K562 (cell line): ENCODE data around the gene F12. TPM values are rescaled to one million over a fixed set of nuclear protein-coding genes. Genes with fewer than 3 reads are reported as not detected.

Experiments
- CREM ChIP-seq: IDR thresholded peaks from 2 replicates; pipeline ENCODE4 v1.6.1; 2014; ENCODE audit warnings: antibody characterized with exemption, low read depth
- E2F5 ChIP-seq: sonication (generic); formaldehyde crosslinking; IDR thresholded peaks from 2 replicates; pipeline ENCODE4 v1.8.0; 2022; ENCODE audit warnings: mild to moderate bottlenecking, missing genetic modification reagents
- ELF1 ChIP-seq: fragments of 200-800 bp; sonication (Bioruptor generic); IDR thresholded peaks from 2 replicates; pipeline ENCODE4 v1.6.1; 2016; ENCODE audit warnings: missing genetic modification characterization, missing compliant biosample characterization
- GABPB2 ChIP-seq: fragments of 250-450 bp; sonication (Bioruptor Pico); conservative IDR thresholded peaks from 2 replicates; pipeline ENCODE4 v1.5.1; 2021; ENCODE audit warnings: mild to moderate bottlenecking
- GTF2E2 ChIP-seq: fragments of 200-800 bp; sonication (Bioruptor generic); IDR thresholded peaks from 2 replicates; pipeline ENCODE4 v1.6.1; 2016; ENCODE audit warnings: missing genetic modification characterization, missing compliant biosample characterization
- HMBOX1 ChIP-seq: sonication (generic); IDR thresholded peaks from 2 replicates; pipeline ENCODE4 v1.6.1; 2016
- KLF6 ChIP-seq: fragments of 250-450 bp; sonication (Bioruptor Pico); IDR thresholded peaks from 2 replicates; pipeline ENCODE4 v1.4.0; 2020; ENCODE audit warnings: mild to moderate bottlenecking, moderate library complexity, borderline replicate concordance
- MAFG ChIP-seq: fragments of 450-650 bp; conservative IDR thresholded peaks from 2 replicates; pipeline ENCODE4 v1.6.1; 2016; ENCODE audit warnings: missing genetic modification characterization, missing compliant biosample characterization
- MXI1 ChIP-seq: IDR thresholded peaks from 2 replicates; pipeline ENCODE4 v1.6.1; 2011; ENCODE audit warnings: low read depth, mild to moderate bottlenecking, improper control_type of control experiment, low read length
- NCOA1 ChIP-seq: fragments of 450-650 bp; IDR thresholded peaks from 2 replicates; pipeline ENCODE4 v1.6.1; 2016; ENCODE audit warnings: low read depth
- PML ChIP-seq: IDR thresholded peaks from 2 replicates; pipeline ENCODE4 v1.6.1; 2012; ENCODE audit warnings: low read length, inconsistent platforms
- PYGO2 ChIP-seq: fragments of 450-650 bp; IDR thresholded peaks from 2 replicates; pipeline ENCODE4 v1.6.1; 2016; ENCODE audit warnings: mild to moderate bottlenecking, missing genetic modification characterization, moderate library complexity, missing compliant biosample characterization
- RBBP5 ChIP-seq: fragments of 200-600 bp; sonication (generic); IDR thresholded peaks from 2 replicates; pipeline ENCODE4 v1.6.1; 2012; ENCODE audit warnings: borderline replicate concordance, mild to moderate bottlenecking, low read length, control low read depth, inconsistent platforms; ENCODE audit not compliant: insufficient read depth, poor library complexity, severe bottlenecking
- RREB1 ChIP-seq: fragments of 250-450 bp; sonication (Bioruptor Pico); IDR thresholded peaks from 2 replicates; pipeline ENCODE4 v1.4.0; 2020
- RUNX1 ChIP-seq: sonication (generic); IDR thresholded peaks from 2 replicates; pipeline ENCODE4 v1.6.1; 2016; ENCODE audit warnings: antibody characterized with exemption, low read depth
- SMARCC2 ChIP-seq: fragments of 450-650 bp; IDR thresholded peaks from 2 replicates; pipeline ENCODE4 v1.6.1; 2017; ENCODE audit warnings: antibody characterized with exemption, moderate library complexity, mild to moderate bottlenecking, low read depth
- SRSF1 ChIP-seq: fragments of 200-400 bp; formaldehyde crosslinking; IDR thresholded peaks from 2 replicates; pipeline ENCODE4 v1.6.1; 2017; ENCODE audit warnings: mild to moderate bottlenecking, low read depth, low read length, moderate library complexity
- ZFX ChIP-seq: sonication (generic); formaldehyde crosslinking; IDR thresholded peaks from 2 replicates; pipeline ENCODE4 v1.8.0; 2022; ENCODE audit warnings: mild to moderate bottlenecking, missing genetic modification reagents, moderate library complexity
- ZNF140 ChIP-seq: fragments of 250-450 bp; sonication (Bioruptor Pico); IDR thresholded peaks from 2 replicates; pipeline ENCODE4 v1.8.0; 2021; ENCODE audit warnings: moderate library complexity, mild to moderate bottlenecking, inconsistent platforms
- ZNF263 ChIP-seq: sonication (generic); formaldehyde crosslinking; IDR thresholded peaks from 2 replicates; pipeline ENCODE4 v1.8.0; 2022; ENCODE audit warnings: mild to moderate bottlenecking, missing genetic modification reagents, borderline replicate concordance
- ZNF785 ChIP-seq: fragments of 250-450 bp; sonication (Bioruptor Pico); IDR thresholded peaks from 2 replicates; pipeline ENCODE4 v1.4.0; 2020; ENCODE audit warnings: mild to moderate bottlenecking
- ZNF79 ChIP-seq: fragments of 250-450 bp; sonication (Bioruptor Pico); IDR thresholded peaks from 2 replicates; pipeline ENCODE4 v1.4.0; 2020; ENCODE audit warnings: low read depth, mild to moderate bottlenecking, moderate library complexity
- polyA plus RNA-seq, 8 experiments: library from polyadenylated mRNA; depleted of rRNA in 4 of 8; stranded (reverse) in 5 of 8; unstranded in 3 of 8; fragments of >200 nt; fragmentation: Nextera tagmentation in 2 of 8; fragmentation: Illumina TruSeq in 1 of 8; extraction: Ambion mirVana in 2 of 8; extraction: Trizol in 1 of 8; gene quantifications; 2 replicates each; pipeline versions ENCODE4 v1.2.1 to v1.2.3, GENCODE V29; 2011 to 2014; ENCODE audit warnings: inconsistent platforms in 1 of 8, missing spikeins in 1 of 8
- total RNA-seq, 7 experiments: library from RNA; depleted of rRNA in 6 of 7; stranded (reverse); fragments of >200 nt in 6 of 7; fragmentation: Illumina TruSeq in 2 of 7; extraction: Trizol in 2 of 7; gene quantifications; 2 replicates each; pipeline versions ENCODE4 v1.2.1 to v1.2.3, GENCODE V29; 2011 to 2021; ENCODE audit warnings: low replicate concordance in 1 of 7

F12 gene
- total and polyA plus RNA-seq, 9 of the 15 experiments (the other 6 are each of a cell fraction or from before 2014, with no cell fraction given) = 0.59 to 18.3 (median 3.6) TPM

GRCh38 chr5:177357459-177358351, 51.7 kb downstream of the F12 start, which contains the start of gene RGS14 (continued):
- TF ChIP-seq RREB1 (CRISPR knock-in tag) (no peak), NCOA1 (no peak), CREM (0 out of 2 replicates have a peak, but pooled peaks have one; percentile 32), PML (no peak), SRSF1 (no peak), ZNF140 (CRISPR knock-in tag) (no peak), GABPB2 (CRISPR knock-in tag) (no peak), PYGO2 (tag) (no peak), E2F5 (CRISPR knock-in tag) (no peak), RBBP5 (peak; percentile 46), HMBOX1 (no peak), SMARCC2 (no peak), ZNF263 (CRISPR knock-in tag) (peak; percentile 50; the same call in 1 of the 2 replicates), RUNX1 (no peak), ZFX (CRISPR knock-in tag) (peak; percentile 62), MAFG (tag) (no peak), MXI1 (no peak), ELF1 (tag) (no peak), KLF6 (CRISPR knock-in tag) (no peak), GTF2E2 (tag) (no peak), ZNF79 (no peak), ZNF785 (CRISPR knock-in tag) (no peak)
